HPDE6-E6E7 (cell line): ENCODE data around the gene KNTC1.
"Not testable (repeated sequence)": the region's sequence is repeated elsewhere in the genome, so short reads cannot be mapped to it uniquely, and the experiment has no call there.

Experiments used
- DNase-seq: peaks from one replicate; pipeline ENCODE4 v3.0.0; 2011; ENCODE audit warnings: missing footprints; ENCODE audit errors: extremely low spot score

The KNTC1 gene

GRCh38 chr12:122563361-122563760 lies 36.3 kb downstream of the KNTC1 start:
- DNase-seq: no peak

- DNase-seq: not testable (repeated sequence)
These were observed 39.8 kb downstream of the KNTC1 start for GRCh38 chr12:122566816-122567215.

- no peak for DNase-seq
These were observed 42.2 kb downstream of the KNTC1 start for GRCh38 chr12:122569288-122569687.

- not testable (repeated sequence) for DNase-seq
These were observed 43.0 kb downstream of the KNTC1 start for GRCh38 chr12:122570006-122570405.

- DNase-seq: no peak
These were observed 44.8 kb downstream of the KNTC1 start for GRCh38 chr12:122571821-122572220.

GRCh38 chr12:122583294-122583693 lies 56.2 kb downstream of the KNTC1 start:
- not testable (repeated sequence) for DNase-seq

- no peak for DNase-seq
These were observed 57.3 kb downstream of the KNTC1 start for GRCh38 chr12:122584177-122584863.

GRCh38 chr12:122590990-122591389 lies 63.9 kb downstream of the KNTC1 start:
- DNase-seq: no peak

- DNase-seq: not testable (repeated sequence)
These were observed 64.9 kb downstream of the KNTC1 start for GRCh38 chr12:122591966-122592365.

- DNase-seq: not testable (repeated sequence)
These were observed 65.5 kb downstream of the KNTC1 start for GRCh38 chr12:122592543-122592942.

GRCh38 chr12:122593910-122594309 lies 66.9 kb downstream of the KNTC1 start:
- no peak for DNase-seq

GRCh38 chr12:122596838-122597237 lies 69.8 kb downstream of the KNTC1 start:
- no peak for DNase-seq

- no peak for DNase-seq
These were observed 75.4 kb downstream of the KNTC1 start for GRCh38 chr12:122602456-122602855.

GRCh38 chr12:122604993-122605392 lies 77.9 kb downstream of the KNTC1 start:
- no peak for DNase-seq

- DNase-seq: no peak
These were observed 82.7 kb downstream of the KNTC1 start for GRCh38 chr12:122609732-122610131.

GRCh38 chr12:122610207-122610606 lies 83.2 kb downstream of the KNTC1 start:
- DNase-seq: no peak

GRCh38 chr12:122610911-122611310 lies 83.9 kb downstream of the KNTC1 start:
- DNase-seq: peak; percentile 46

GRCh38 chr12:122614839-122615238 lies 87.8 kb downstream of the KNTC1 start:
- no peak for DNase-seq

- no peak for DNase-seq
These were observed 88.7 kb downstream of the KNTC1 start for GRCh38 chr12:122615780-122616179.

- DNase-seq: no peak
These were observed 108.4 kb downstream of the KNTC1 start for GRCh38 chr12:122635471-122635870.

GRCh38 chr12:122643207-122643805 lies 116.3 kb downstream of the KNTC1 start:
- DNase-seq: no peak

GRCh38 chr12:122646517-122647217 lies 119.6 kb downstream of the KNTC1 start:
- peak; percentile 20 for DNase-seq
